H9 (cell line): Measurements from ENCODE around the gene MAGEA6. TPM values are rescaled to one million over a fixed set of nuclear protein-coding genes. Genes with fewer than 3 reads are reported as not detected.
"Not testable (repeated sequence)": the region's sequence is repeated elsewhere in the genome, so short reads cannot be mapped to it uniquely, and the experiment has no call there.

Experiments used
- DNase-seq: peaks from one replicate; pipeline ENCODE4 v3.0.0-alpha.2; 2017
- H2AFZ ChIP-seq: one replicate; pipeline ENCODE4 v1.6.1; 2013; ENCODE audit warnings: mild to moderate bottlenecking, low read length, control low read depth, moderate library complexity
- H2AK5ac ChIP-seq: 2 replicates; pipeline ENCODE4 v1.6.1; 2013; ENCODE audit warnings: low read length, control low read depth, mixed read lengths; ENCODE audit not compliant: insufficient read length
- H2BK120ac ChIP-seq: one replicate; pipeline ENCODE4 v1.6.1; 2013; ENCODE audit warnings: low read depth, mild to moderate bottlenecking, low read length, control low read depth, inconsistent platforms; ENCODE audit not compliant: poor library complexity, severe bottlenecking
- H2BK12ac ChIP-seq: 2 replicates; pipeline ENCODE4 v1.6.1; 2013; ENCODE audit warnings: low read length, control low read depth, mixed read lengths, low read depth; ENCODE audit not compliant: insufficient read length
- H2BK15ac ChIP-seq: 2 replicates; pipeline ENCODE4 v1.6.1; 2013; ENCODE audit warnings: low read depth, low read length, control low read depth
- H2BK20ac ChIP-seq: one replicate; pipeline ENCODE4 v1.6.1; 2013; ENCODE audit warnings: low read depth, mild to moderate bottlenecking, low read length, control low read depth, inconsistent platforms; ENCODE audit not compliant: poor library complexity, severe bottlenecking
- H2BK5ac ChIP-seq: 2 replicates; pipeline ENCODE4 v1.6.1; 2013; ENCODE audit warnings: low read length, control low read depth, mixed read lengths; ENCODE audit not compliant: insufficient read length
- H3K14ac ChIP-seq: 2 replicates; pipeline ENCODE4 v1.6.1; 2013; ENCODE audit warnings: low read length, control low read depth; ENCODE audit not compliant: insufficient read depth
- H3K18ac ChIP-seq: 2 replicates; pipeline ENCODE4 v1.6.1; 2013; ENCODE audit warnings: low read depth, mild to moderate bottlenecking, mixed read lengths, low read length, control low read depth; ENCODE audit not compliant: insufficient read length
- H3K23ac ChIP-seq: 2 replicates; pipeline ENCODE4 v1.6.1; 2013; ENCODE audit warnings: low read length, control low read depth, mixed read lengths, low read depth; ENCODE audit not compliant: insufficient read length
- H3K23me2 ChIP-seq: 2 replicates; pipeline ENCODE4 v1.6.1; 2013; ENCODE audit warnings: low read depth, mild to moderate bottlenecking, mixed read lengths, low read length, control low read depth; ENCODE audit not compliant: insufficient read length, poor library complexity, severe bottlenecking
- H3K27ac ChIP-seq: 2 replicates; pipeline ENCODE4 v1.5.1; 2013; ENCODE audit warnings: low read length, control low read depth, mixed read lengths, low read depth; ENCODE audit not compliant: insufficient read length
- H3K27me3 ChIP-seq: 2 replicates; pipeline ENCODE4 v1.6.1; 2013; ENCODE audit warnings: low read length, control low read depth, inconsistent platforms; ENCODE audit not compliant: insufficient read depth
- H3K4ac ChIP-seq: 2 replicates; pipeline ENCODE4 v1.6.1; 2013; ENCODE audit warnings: low read depth, mild to moderate bottlenecking, control low read depth, inconsistent platforms, low read length, moderate library complexity
- H3K4me1 ChIP-seq: 2 replicates; pipeline ENCODE4 v1.6.1; 2013; ENCODE audit warnings: low read length, control low read depth, inconsistent platforms; ENCODE audit not compliant: insufficient read depth
- H3K4me2 ChIP-seq: 2 replicates; pipeline ENCODE4 v1.6.1; 2013; ENCODE audit warnings: low read length, control low read depth, mixed read lengths; ENCODE audit not compliant: insufficient read length, insufficient read depth
- H3K56ac ChIP-seq: 2 replicates; pipeline ENCODE4 v1.6.1; 2013; ENCODE audit warnings: low read depth, mild to moderate bottlenecking, mixed read lengths, low read length, control low read depth; ENCODE audit not compliant: insufficient read length
- H3K79me1 ChIP-seq: 2 replicates; pipeline ENCODE4 v1.6.1; 2013; ENCODE audit warnings: low read depth, mild to moderate bottlenecking, moderate library complexity, low read length, control low read depth, inconsistent platforms; ENCODE audit not compliant: insufficient read depth, poor library complexity, severe bottlenecking
- H3K79me2 ChIP-seq: 2 replicates; pipeline ENCODE4 v1.6.1; 2013; ENCODE audit warnings: low read length, control low read depth, inconsistent platforms; ENCODE audit not compliant: insufficient read depth
- H3K9ac ChIP-seq: 2 replicates; pipeline ENCODE4 v1.6.1; 2013; ENCODE audit warnings: low read length, control low read depth, mixed read lengths; ENCODE audit not compliant: insufficient read length; ENCODE audit errors: extremely low read depth
- H3K9me3 ChIP-seq: one replicate; pipeline ENCODE4 v1.6.1; 2013; ENCODE audit warnings: low read depth, low read length, inconsistent platforms; ENCODE audit not compliant: control insufficient read depth
- H3T11ph ChIP-seq: one replicate; pipeline ENCODE4 v1.6.1; 2013; ENCODE audit warnings: mild to moderate bottlenecking, low read length, control low read depth, inconsistent platforms
- H4K20me1 ChIP-seq: one replicate; pipeline ENCODE4 v1.6.1; 2013; ENCODE audit not compliant: control insufficient read depth, insufficient read length, insufficient read depth
- H4K5ac ChIP-seq: 2 replicates; pipeline ENCODE4 v1.6.1; 2013; ENCODE audit warnings: low read depth, mild to moderate bottlenecking, mixed read lengths, low read length, control low read depth; ENCODE audit not compliant: insufficient read length
- H4K8ac ChIP-seq: replicated peaks from 2 replicates; pipeline ENCODE4 v1.6.1; 2013; ENCODE audit warnings: low read length, control low read depth, mixed read lengths, low read depth; ENCODE audit not compliant: insufficient read length
- H4K91ac ChIP-seq: 2 replicates; pipeline ENCODE4 v1.6.1; 2013; ENCODE audit warnings: low read depth, mild to moderate bottlenecking, moderate library complexity, mixed read lengths, low read length, control low read depth; ENCODE audit not compliant: insufficient read length
- H3K27ac Mint-ChIP-seq, 3 experiments: 2 replicates in 2 of 3; 3 replicates in 1 of 3; pipeline ENCODE4 v1.8.0; 2020 to 2021; ENCODE audit warnings: mixed read lengths in 3 of 3, mild to moderate bottlenecking in 1 of 3, moderate library complexity in 1 of 3
- H3K27me3 Mint-ChIP-seq: 2 replicates; pipeline ENCODE4 v1.8.0; 2021; ENCODE audit warnings: low read depth, mild to moderate bottlenecking, moderate library complexity, mixed read lengths
- H3K36me3 Mint-ChIP-seq, 3 experiments: 2 replicates in 2 of 3; 3 replicates in 1 of 3; pipeline ENCODE4 v1.8.0; 2020 to 2021; ENCODE audit warnings: low read depth in 3 of 3, mixed read lengths in 3 of 3; ENCODE audit not compliant: insufficient read depth in 1 of 3
- H3K4me1 Mint-ChIP-seq, 2 experiments: 2 replicates each; pipeline ENCODE4 v1.8.0; 2020; ENCODE audit warnings: mixed read lengths in 2 of 2
- H3K4me3 Mint-ChIP-seq, 2 experiments: 2 replicates in 1 of 2; 3 replicates in 1 of 2; pipeline ENCODE4 v1.8.0; 2020 to 2021; ENCODE audit warnings: mild to moderate bottlenecking in 2 of 2, mixed read lengths in 2 of 2, moderate library complexity in 1 of 2
- H3K9me3 Mint-ChIP-seq, 2 experiments: 2 replicates in 1 of 2; 3 replicates in 1 of 2; pipeline ENCODE4 v1.8.0; 2020; ENCODE audit warnings: mild to moderate bottlenecking in 2 of 2, mixed read lengths in 2 of 2, moderate library complexity in 1 of 2
- CTCF ChIP-seq: fragments of 200-600 bp; sonication (generic); conservative IDR thresholded peaks from 3 replicates; pipeline ENCODE4 v1.8.0; 2021; ENCODE audit warnings: antibody characterized with exemption, mild to moderate bottlenecking
- WGBS: extraction: QIAGEN DNeasy Blood & Tissue Kit; methylation state at CpG from one replicate; pipeline ENCODE4 v1.1.7; 2013; ENCODE audit warnings: missing lambda C conversion rate, low lambda C conversion rate, mixed read lengths; ENCODE audit not compliant: insufficient read length; ENCODE audit errors: extremely low coverage; 5-methylcytosine and 5-hydroxymethylcytosine counted together
- total RNA-seq: library from RNA; stranded (reverse); gene quantifications from 2 replicates; pipeline ENCODE4 v1.2.1, GENCODE V29; 2021

The MAGEA6 gene
- total RNA-seq, 1 experiment from 2014 or later, result not detected

DNA sequence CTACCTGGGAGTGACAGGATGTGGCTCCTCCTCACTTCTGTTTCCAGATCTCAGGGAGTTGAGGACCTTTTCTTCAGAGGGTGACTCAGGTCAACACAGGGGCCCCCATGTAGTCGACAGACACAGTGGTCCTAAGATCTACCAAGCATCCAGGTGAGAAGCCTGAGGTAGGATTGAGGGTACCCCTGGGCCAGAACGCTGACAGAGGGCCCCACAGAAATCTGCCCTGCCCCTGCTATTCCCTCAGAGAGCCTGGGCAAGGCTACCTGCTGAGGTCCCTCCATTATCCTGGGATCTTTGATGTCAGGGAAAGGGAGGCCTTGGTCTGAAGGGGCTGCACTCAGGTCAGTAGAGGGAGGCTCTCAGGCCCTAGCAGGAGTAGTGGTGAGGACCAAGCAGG lies 34.4 kb downstream of the MAGEA6 start:
- no peak overlapping the region for H2BK12ac ChIP-seq
- H3K27me3 ChIP-seq, result no peaks in the 10 kb centered on the region
- peaks cover 4% of the 10 kb centered on the region for H3K9me3 ChIP-seq
- Mint-ChIP-seq H3K36me3 (peaks cover 0 to 2% (median 0%) of the 10 kb centered on the region in 3 experiments; a peak in 2 of 7 replicates), H3K4me1 (no peaks in the 10 kb centered on the region), H3K4me3 (no peak overlapping the region), H3K27me3 (peaks cover 7% of the 10 kb centered on the region), H3K9me3 (peaks cover 58 to 77% of the 10 kb centered on the region in 2 experiments), H3K27ac (no peak overlapping the region)
- no peak overlapping the region for H3K4ac ChIP-seq
- H2BK120ac ChIP-seq, result no peak overlapping the region
- no peaks in the 10 kb centered on the region for H3K4me1 ChIP-seq
- no peak overlapping the region for H2BK20ac ChIP-seq
- no peak overlapping the region for H2AFZ ChIP-seq
- no peak overlapping the region for H3K23ac ChIP-seq
- no peak for TF ChIP-seq CTCF
- no peak overlapping the region for H4K91ac ChIP-seq
- no CpG with 5 or more reads among the region's 2 CpGs for WGBS
- no peak overlapping the region for H2AK5ac ChIP-seq
- no peak overlapping the region for H3K9ac ChIP-seq
- no peaks in the 10 kb centered on the region for H3K23me2 ChIP-seq
- H3K79me2 ChIP-seq, result no peaks in the 10 kb centered on the region
- no peak overlapping the region for H4K5ac ChIP-seq
- H3K14ac ChIP-seq, result no peak overlapping the region
- H3T11ph ChIP-seq, result no peak overlapping the region
- no peak overlapping the region for H3K27ac ChIP-seq
- no peak overlapping the region for H4K8ac ChIP-seq
- no peak overlapping the region for H2BK15ac ChIP-seq
- H3K56ac ChIP-seq, result no peak overlapping the region
- no peak overlapping the region for H2BK5ac ChIP-seq
- no peaks in the 10 kb centered on the region for H4K20me1 ChIP-seq
- H3K4me2 ChIP-seq, result no peak overlapping the region
- H3K18ac ChIP-seq, result no peak overlapping the region
- DNase-seq, result no peak
- H3K79me1 ChIP-seq, result no peaks in the 10 kb centered on the region

GRCh38 chrX:152734143-152734858 lies 35.2 kb downstream of the MAGEA6 start:
- H3K79me2 ChIP-seq, H3T11ph ChIP-seq, H2BK20ac ChIP-seq, H3K56ac ChIP-seq, H2BK5ac ChIP-seq, H3K4me2 ChIP-seq, H3K36me3 Mint-ChIP-seq, H3K9ac ChIP-seq, H4K91ac ChIP-seq, H3K4ac ChIP-seq, H3K9me3 ChIP-seq, H3K23ac ChIP-seq, H2BK15ac ChIP-seq, H3K23me2 ChIP-seq, H2AK5ac ChIP-seq, H3K14ac ChIP-seq, H2BK12ac ChIP-seq, H3K79me1 ChIP-seq, H2AFZ ChIP-seq, H3K18ac ChIP-seq, H3K4me1 ChIP-seq, H3K27ac ChIP-seq, H4K20me1 ChIP-seq, H4K8ac ChIP-seq, H3K4me1 Mint-ChIP-seq, H3K27me3 ChIP-seq, H4K5ac ChIP-seq, DNase-seq, H2BK120ac ChIP-seq, H3K27ac Mint-ChIP-seq, H3K4me3 Mint-ChIP-seq, H3K27me3 Mint-ChIP-seq: not testable (repeated sequence)
- peaks cover 57 to 76% of the 10 kb centered on the region in 2 experiments for H3K9me3 Mint-ChIP-seq
- no CpG with 5 or more reads among the region's 22 CpGs for WGBS
